Breast epithelium (tissue), 3 donors: ENCODE data around the gene CMTM8.

Experiments
- POLR2AphosphoS5 ChIP-seq, 3 donors: sonication (generic); formaldehyde crosslinking; IDR thresholded peaks; one replicate each; pipeline ENCODE4 v1.6.1; 2017; ENCODE audit warnings: antibody characterized with exemption in 3 of 3
- TF ChIP-seq, protein P1 (sequence below), 3 donors: fragments of 450-650 bp; IDR thresholded peaks; one replicate each; pipeline ENCODE4 v1.5.1; 2016 to 2017; ENCODE audit warnings: antibody characterized with exemption in 3 of 3, mild to moderate bottlenecking in 3 of 3, moderate library complexity in 3 of 3

DNA sequence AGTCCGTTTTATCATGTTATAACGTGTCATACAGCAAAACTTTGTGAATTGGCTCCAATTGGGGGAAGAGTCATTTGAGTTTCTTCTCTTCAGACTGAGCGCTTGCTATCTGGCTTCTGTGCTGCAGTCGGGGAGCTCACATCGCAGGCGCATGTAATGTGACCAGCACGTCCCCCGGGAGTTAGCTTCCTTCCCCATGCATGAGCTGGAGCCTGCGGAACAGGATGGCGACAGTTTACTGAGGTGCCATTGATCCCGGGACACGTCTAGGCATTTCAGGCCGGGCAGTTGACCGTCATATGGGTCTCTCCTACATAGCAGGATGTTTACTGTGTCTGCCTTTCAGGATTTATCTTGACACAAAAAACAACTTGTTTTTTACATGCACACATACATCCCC lies 44.8 kb downstream of the CMTM8 start:
- TF ChIP-seq, protein P1, sequence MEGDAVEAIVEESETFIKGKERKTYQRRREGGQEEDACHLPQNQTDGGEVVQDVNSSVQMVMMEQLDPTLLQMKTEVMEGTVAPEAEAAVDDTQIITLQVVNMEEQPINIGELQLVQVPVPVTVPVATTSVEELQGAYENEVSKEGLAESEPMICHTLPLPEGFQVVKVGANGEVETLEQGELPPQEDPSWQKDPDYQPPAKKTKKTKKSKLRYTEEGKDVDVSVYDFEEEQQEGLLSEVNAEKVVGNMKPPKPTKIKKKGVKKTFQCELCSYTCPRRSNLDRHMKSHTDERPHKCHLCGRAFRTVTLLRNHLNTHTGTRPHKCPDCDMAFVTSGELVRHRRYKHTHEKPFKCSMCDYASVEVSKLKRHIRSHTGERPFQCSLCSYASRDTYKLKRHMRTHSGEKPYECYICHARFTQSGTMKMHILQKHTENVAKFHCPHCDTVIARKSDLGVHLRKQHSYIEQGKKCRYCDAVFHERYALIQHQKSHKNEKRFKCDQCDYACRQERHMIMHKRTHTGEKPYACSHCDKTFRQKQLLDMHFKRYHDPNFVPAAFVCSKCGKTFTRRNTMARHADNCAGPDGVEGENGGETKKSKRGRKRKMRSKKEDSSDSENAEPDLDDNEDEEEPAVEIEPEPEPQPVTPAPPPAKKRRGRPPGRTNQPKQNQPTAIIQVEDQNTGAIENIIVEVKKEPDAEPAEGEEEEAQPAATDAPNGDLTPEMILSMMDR (IDR thresholded peaks at IDR 0.05), result no peak
- TF ChIP-seq POLR2AphosphoS5 (IDR thresholded peaks at IDR 0.05), result no peak
